ENCODE data around the gene C6orf136. TPM values are rescaled to one million over a fixed set of nuclear protein-coding genes. Genes with fewer than 3 reads are reported as not detected.
A peak's percentile ranks its signal among the peaks of the same experiment; 100 is the strongest.

The C6orf136 gene
- total RNA-seq, 4 donors from 2014 or later: 4.7 to 11.2 (median 7.3) TPM

DNA sequence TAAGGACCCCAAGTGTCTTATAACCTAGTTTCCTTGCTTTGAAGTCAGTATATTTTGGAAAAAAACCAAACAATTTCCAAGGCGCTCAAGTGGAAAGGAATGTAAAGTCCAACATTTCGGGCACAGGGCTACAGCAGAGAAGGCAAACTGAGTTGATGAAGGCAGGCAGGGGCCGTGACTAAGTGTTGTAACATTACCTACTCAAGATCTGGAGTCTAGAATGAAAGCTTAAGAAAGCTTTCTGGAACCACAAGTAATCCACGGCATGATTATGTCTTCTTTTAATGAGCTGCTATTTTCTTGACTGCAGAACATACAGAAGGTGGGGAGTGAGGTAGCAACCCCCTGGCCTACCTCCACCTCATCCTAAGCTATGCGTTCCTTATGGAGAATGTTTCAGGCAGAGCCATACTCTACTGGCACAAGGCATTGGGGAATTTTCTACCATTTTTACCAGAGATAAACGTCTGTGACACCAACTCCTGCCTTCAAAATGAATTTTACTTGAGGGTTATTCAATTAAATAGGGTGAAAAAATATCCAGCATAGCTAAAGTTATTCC, 34.2 kb upstream of the C6orf136 start:
- TF ChIP-seq, protein P1, sequence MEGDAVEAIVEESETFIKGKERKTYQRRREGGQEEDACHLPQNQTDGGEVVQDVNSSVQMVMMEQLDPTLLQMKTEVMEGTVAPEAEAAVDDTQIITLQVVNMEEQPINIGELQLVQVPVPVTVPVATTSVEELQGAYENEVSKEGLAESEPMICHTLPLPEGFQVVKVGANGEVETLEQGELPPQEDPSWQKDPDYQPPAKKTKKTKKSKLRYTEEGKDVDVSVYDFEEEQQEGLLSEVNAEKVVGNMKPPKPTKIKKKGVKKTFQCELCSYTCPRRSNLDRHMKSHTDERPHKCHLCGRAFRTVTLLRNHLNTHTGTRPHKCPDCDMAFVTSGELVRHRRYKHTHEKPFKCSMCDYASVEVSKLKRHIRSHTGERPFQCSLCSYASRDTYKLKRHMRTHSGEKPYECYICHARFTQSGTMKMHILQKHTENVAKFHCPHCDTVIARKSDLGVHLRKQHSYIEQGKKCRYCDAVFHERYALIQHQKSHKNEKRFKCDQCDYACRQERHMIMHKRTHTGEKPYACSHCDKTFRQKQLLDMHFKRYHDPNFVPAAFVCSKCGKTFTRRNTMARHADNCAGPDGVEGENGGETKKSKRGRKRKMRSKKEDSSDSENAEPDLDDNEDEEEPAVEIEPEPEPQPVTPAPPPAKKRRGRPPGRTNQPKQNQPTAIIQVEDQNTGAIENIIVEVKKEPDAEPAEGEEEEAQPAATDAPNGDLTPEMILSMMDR (IDR thresholded peaks at IDR 0.05): no peak
- ATAC-seq (ENCODE audit: low FRiP score) (no peak), DNase-seq (ENCODE audit: low spot score) (no peak)

DNA sequence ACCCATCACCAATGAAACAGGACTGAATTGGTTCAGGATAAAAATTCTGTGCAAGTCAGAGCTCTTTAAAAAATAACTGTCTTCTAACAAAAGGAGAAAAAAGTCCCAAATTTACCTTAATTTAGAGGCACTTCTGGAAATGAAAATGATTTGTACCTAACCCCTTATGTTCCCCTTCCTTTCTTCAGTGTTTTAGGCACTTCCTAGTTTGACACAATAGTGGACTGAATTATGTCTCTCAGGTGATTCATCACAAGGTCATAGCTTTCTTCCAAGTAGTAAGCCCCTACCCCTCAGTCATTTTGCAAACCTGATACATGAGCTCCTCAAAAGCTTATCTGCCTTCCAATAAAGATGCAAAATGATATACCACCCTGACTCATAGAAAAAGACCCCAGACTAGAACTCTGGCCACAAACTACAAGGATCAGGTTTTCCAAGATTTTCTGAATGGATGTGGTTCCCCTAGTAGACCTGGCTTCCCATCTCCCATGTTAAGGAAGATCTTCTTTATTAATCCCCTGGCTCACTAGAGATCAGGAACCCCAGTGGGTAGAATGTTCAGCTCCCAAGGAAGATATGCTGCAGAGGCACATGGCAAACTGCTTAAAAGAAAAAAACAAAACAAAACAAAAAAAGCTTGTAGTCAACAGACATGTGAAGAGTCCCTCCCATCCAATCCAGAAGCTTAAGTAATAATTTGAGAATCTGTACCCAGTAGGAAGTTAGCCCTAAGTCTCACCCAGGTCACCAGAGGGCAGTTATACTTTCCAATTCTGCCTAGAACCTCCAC, 33.5 kb upstream of the C6orf136 start:
- TF ChIP-seq, protein P1 (IDR thresholded peaks at IDR 0.05): no peak
- ATAC-seq (ENCODE audit: low FRiP score) (no peak), DNase-seq (ENCODE audit: low spot score) (no peak)

DNA sequence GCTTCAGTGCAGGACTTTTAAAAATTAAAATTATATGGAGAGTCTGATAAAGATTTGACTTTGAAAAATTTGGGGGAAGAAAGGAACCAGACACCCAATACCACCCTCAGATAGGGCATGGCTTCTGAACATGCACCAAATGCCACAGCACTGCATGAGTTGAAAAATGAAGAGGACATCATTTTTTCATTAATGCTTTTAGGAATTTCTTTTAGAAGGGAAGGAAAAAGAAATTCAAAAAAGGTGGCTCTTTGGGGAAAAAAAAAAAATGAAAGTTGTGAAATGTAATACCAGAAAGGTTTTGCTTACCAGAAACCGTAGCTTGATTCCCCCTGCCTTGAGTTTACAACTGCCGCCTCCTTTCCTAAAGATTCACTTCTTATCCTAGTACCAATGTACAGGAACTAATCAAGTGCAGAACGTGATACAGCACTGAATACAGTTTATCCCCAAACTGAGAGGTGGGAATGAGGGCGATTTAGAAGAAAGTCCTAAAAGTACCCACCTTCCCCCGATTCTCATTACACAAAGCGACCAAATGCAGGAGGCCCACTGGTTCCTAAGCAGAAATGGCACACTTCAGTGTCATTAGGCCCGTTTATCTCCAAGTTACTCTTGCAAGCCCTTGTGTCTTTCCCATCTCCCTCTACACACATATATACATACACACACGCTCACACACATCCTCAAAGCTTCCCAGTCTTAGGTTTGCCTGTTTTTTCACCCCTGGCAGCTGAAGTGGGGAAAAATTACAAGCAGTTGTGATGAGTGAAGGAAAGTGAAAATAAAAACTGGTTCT, 32.7 kb upstream of the C6orf136 start:
- DNase-seq (ENCODE audit: low spot score) (no peak), ATAC-seq (ENCODE audit: low FRiP score) (no peak)
- TF ChIP-seq, protein P1 (IDR thresholded peaks at IDR 0.05): no peak

DNA sequence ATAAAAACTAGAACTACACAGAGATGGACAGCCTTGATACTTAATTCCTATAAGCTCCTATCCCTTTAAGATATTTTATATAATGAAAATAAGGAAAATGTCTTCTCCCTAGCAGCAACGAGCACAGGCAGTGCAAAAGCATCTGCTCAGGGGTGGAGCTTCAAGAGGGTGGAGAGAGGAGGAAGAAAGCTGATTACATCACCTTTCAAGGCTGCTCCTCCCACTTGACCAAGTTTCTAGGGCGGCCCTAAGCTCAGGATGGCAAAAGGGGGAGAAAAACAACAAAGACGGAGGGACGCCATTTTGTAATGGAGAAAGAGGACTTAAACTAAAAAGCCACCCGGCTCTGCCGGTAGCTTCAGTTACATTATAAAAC, 32.1 kb upstream of the C6orf136 start:
- TF ChIP-seq, protein P1 (IDR thresholded peaks at IDR 0.05): no peak
- ATAC-seq (ENCODE audit: low FRiP score) (peak; percentile 58), DNase-seq (ENCODE audit: low spot score) (no peak)

DNA sequence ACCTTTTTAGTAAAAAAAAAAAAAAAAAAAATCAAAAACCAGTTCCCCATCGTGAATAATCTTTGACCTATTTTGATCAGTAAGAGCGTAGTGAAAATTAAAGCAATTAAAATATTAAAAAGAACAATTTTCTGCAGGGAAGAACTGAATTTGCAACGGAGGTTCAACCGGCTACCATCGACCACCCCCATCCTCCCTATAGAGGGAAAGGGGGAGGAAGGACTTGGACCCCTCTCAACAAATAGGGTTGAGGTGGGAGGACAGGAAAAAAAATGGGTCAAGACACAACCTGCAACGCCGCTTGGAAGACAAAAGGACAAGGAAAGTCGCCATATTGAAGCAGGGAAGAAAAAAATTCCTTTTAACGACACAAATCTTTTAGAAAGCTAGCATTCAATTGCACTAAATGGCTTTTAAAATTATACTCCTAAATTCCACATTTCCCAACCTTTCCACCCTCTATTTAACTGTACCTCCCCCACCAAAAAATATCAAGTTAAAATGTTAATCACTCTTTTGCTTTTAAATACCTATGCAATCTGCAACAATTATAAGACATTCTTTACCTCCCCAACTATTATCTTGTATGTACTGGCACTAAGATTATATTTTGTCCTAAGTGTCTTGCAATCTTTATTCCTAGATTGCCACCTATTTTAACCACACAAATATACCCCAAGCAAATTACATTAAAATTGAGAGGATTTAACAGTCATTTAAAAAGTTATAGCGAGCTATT, 31.5 kb upstream of the C6orf136 start:
- TF ChIP-seq, protein P1 (IDR thresholded peaks at IDR 0.05): no peak
- ATAC-seq (ENCODE audit: low FRiP score): no peak
- no peak for DNase-seq (ENCODE audit: low spot score)

DNA sequence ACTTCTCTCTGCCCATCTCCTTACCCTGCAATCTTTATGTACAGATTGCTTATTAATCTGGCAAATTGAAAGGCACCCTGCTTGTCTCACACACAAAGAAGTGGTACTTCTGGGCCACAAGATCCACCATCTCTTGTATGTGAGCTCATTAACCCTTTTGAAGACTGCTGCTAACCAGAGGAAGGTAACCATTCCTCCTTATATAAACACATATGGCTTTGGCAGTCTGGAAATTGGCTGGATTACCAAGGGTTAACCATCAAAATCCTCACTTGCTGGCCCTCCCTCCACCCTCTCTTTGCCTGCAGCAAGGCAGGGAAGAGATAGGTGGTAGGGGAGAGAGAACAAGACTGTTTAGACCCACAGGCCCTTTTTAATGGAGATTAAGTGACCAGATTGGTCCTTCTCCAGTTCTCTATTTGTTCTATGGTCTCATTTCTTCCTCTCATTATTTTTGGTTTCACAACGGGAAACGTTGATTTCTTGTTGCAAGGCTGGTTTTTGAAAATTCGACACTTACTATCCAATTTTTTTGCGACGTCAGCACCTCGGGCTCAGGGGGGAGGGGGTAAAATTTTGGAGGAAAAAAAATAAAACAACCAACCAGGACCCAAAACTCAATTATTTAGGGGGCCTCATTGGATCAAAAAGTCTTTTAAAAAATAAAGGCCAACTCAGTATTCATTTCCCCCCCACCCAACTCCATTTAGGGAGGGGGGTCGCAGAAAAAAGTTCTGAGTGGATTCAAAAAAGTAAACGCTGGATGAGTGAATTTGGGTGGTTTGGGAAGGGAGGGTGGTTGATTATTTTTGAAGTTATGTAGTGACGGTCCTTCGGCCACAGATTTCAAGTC, 30.7 kb upstream of the C6orf136 start:
- TF ChIP-seq, protein P1 (IDR thresholded peaks at IDR 0.05): no peak
- no peak for DNase-seq (ENCODE audit: low spot score)
- no peak for ATAC-seq (ENCODE audit: low FRiP score)
